Activated CD8-positive, alpha-beta memory T cell treated with anti-CD3 and anti-CD28 coated beads for 36 hours (primary cell): Measurements from ENCODE around the gene MYO5B. TPM values are rescaled to one million over a fixed set of nuclear protein-coding genes. Genes with fewer than 3 reads are reported as not detected.

Experiments
- CTCF ChIA-PET: fragments of 350-600 bp; sonication (Branson Sonifier 250); formaldehyde crosslinking; loops from one replicate; lab custom pipeline; 2021; ENCODE audit warnings: antibody characterized with exemption; lab: Charles Lee
- POLR2A ChIA-PET: fragments of 350-600 bp; sonication (Branson Sonifier 250); formaldehyde crosslinking; loops from one replicate; lab custom pipeline; 2021; ENCODE audit warnings: antibody characterized with exemption; lab: Charles Lee
- total RNA-seq, 2 experiments: library from RNA; stranded (reverse); gene quantifications; one replicate each; pipeline ENCODE4 v1.2.3, GENCODE V29; 2021

The MYO5B gene
- total RNA-seq, 2 experiments from 2014 or later, result not detected

GRCh38 chr18:50083708-50084107, 111.2 kb downstream of the MYO5B start:
- ChIA-PET POLR2A (no interaction called here), CTCF (interaction anchor here (1.2 to 1.5 kb wide), 2 partner anchors 12 to 346 kb away, joined by 3 to 4 read pairs; no protein-coding TSS in a partner anchor)

DNA sequence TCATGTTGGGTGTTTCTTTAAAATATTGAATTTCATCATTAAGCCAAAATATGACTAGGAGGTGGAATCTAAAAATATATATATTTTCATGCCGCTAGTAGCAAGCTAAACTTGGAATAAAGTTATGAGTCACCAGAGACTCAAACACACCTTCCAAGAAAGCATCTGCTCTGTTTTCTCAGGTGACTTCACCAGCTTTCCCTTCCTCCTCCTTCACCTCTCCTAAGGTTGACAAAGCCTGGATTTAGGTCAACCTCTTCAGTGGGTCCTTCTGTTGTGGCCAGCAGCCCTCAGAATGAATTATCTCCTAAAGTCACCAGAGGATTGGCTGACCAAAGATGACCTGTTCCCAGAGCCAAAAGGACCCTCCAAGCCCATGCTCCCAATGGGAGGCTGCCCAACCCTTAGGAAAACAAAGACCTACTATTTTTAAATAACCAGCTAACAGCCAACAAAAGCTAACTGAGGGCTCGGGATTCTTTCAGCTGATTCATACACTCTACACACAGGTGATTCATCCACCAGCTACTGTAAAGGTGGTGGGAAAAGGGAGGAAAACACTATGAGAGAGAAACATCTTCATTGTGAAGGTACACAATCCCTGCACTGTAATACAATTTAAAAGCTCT, 113.9 kb downstream of the MYO5B start:
- POLR2A ChIA-PET, result no interaction called here
- CTCF ChIA-PET, result no interaction called here

- ChIA-PET CTCF (no interaction called here), POLR2A (no interaction called here)
Observed at GRCh38 chr18:50080316-50080715, 114.6 kb downstream of the MYO5B start.

DNA sequence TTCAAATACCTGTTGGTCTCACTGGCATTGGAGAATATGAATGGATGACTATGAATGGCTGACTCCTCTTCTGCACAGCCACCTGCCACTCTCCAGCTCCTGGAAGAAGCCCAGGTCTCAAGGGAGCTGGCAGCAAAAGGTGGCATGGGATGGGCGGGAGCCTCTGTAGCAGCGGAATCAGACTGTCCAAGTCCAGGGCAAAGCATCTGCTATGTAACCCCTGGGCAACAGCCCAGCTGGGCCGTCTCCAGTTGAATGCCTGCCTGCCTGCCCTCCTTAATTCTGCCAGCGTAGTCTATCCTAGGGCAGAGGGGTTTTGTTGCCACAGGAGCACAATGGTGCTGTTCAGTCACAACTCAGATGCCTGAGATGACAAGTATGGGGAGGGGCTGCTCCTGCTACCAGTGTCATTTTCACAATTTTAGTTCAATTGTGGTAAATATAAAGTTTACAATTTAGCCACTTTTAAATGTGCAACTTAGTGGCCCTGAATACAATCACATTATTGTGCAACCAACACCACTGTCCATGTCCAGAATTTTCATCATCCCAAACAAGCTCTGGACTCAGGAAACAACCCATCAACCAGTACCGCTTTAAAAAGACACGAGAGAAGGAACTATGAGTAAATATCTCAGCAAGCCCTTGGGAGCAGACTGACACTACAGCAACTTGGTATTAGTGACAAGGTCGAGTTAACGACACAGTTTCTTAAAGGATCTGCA, 115.2 kb downstream of the MYO5B start:
- ChIA-PET POLR2A (no interaction called here), CTCF (no interaction called here)

GRCh38 chr18:50076277-50076676, 118.7 kb downstream of the MYO5B start:
- CTCF ChIA-PET, result no interaction called here
- POLR2A ChIA-PET, result no interaction called here

DNA sequence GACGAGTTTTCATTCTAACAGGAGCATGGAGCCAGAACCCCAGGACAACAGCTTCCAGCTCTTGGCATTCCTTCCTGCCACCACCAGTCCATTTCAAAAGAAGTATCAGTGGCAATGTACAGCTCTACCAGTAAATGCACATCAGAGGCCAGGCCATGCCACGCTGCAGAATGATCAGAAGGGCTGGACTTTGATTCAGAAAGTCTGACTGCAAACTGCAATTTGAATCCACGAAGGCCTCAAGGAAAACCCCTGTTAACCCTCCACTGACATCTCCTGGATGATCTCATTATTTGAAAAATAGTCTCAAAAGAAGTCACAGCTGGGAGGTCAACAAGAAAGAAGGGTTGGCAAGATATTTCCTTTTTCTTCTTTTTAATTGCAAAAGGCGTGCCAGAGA, 119.2 kb downstream of the MYO5B start:
- ChIA-PET POLR2A (no interaction called here), CTCF (no interaction called here)

DNA sequence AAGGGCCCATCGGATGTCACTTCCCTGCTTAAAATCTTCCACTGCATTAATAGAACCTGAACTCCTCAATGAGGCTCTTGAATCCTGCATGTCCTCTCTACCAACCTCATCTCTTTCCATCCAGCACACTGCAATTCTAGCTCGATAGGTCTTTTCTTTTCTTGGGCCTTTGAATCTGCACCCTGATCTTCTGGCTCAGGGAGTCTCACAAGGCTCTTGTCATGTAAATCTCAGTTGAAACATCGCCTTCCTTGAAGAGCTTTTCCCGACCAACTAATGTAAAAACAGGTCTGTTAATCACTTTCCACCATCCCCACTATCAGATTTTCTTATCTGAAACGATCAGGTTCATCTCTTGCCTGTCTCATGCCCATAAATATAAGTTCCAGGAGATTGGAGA, 120.5 kb downstream of the MYO5B start:
- ChIA-PET POLR2A (no interaction called here), CTCF (no interaction called here)

- ChIA-PET POLR2A (no interaction called here), CTCF (no interaction called here)
Observed at GRCh38 chr18:50073319-50073718, 121.6 kb downstream of the MYO5B start.

- ChIA-PET POLR2A (no interaction called here), CTCF (interaction anchor here (1.4 kb wide), 1 partner anchor 11 kb away, joined by 3 read pairs; no protein-coding TSS in a partner anchor)
Observed at GRCh38 chr18:50072146-50072545, 122.8 kb downstream of the MYO5B start.

DNA sequence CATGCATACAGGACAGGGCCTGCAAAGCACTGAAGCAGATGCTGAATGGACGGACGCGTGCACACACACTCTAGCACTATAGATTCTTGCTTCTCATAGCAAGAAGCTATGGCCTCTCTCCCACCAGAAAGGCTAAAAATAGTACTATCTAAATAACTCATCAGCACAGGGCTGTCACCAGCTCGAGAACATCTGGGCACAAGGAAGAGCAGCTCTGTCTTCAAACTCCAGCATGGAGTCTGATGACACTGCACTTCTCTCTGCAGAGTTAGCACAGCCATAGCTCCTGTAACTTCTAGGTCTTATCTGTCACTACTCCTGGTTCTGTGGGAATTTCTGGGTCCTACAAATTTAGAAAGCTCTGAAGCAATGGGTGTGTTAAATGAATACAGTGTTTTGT, 123.5 kb downstream of the MYO5B start:
- CTCF ChIA-PET, result interaction anchor here (1.4 to 1.5 kb wide), 2 partner anchors 12 to 124 kb away, joined by 3 read pairs; partner anchors contain the start of gene MYO5B
- POLR2A ChIA-PET, result no interaction called here

- ChIA-PET CTCF (no interaction called here), POLR2A (no interaction called here)
Observed at GRCh38 chr18:50069422-50069821, 125.5 kb downstream of the MYO5B start.

DNA sequence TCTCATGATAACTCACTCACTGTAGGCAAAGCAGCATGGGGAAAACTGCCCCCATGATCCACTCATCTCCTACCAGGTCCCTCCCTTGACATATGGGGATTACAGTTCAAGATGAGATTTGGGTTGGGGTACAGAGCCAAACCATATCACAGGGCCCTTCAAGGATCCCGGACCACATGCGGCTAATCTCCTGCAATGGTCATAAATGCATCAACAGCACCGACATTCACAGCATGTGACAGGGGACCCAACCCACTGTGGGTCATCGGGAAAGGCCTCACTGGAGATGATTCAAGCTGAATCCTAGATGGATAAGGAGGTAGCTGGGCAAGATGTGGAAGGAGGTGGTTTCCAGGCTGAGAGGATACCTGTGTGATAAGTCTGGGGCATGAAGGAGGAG, 129.4 kb downstream of the MYO5B start:
- POLR2A ChIA-PET, result no interaction called here

GRCh38 chr18:50065039-50065438, 129.9 kb downstream of the MYO5B start:
- CTCF ChIA-PET, result no interaction called here

More for the DNA sequence above, 129.4 kb downstream of the MYO5B start:
- CTCF ChIA-PET, result no interaction called here

DNA sequence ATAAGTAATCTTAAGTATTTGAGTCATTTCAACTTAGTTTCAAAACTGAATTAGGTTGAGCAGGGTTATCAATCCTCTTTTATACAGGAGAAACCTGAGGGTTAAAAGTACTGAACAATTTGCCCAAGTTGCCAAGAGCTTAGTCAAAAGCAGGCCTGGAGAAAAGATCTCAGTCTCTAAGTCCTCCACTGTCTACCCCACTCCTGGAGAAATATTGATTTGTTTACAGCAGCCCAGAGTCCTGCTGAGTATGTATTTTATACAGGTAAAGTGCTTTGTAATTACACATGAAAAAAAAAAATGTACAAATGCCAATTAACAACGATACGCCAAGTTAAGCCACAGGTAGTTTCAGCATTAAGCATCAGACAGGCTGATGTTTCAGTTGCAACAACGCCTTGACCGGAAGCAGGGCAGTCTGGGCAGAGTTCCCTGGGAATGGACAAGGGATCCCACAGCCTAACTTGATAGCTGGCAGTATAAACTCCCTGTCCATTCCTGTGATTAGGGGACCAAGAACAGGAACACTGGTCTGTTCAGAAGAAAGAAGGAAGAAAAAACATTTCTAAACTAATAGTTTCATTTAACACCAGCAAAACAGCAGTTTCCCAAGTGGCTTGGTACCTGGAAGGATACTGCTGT, 132.9 kb downstream of the MYO5B start:
- ChIA-PET CTCF (no interaction called here), POLR2A (no interaction called here)

More at GRCh38 chr18:50065039-50065438, 129.9 kb downstream of the MYO5B start:
- POLR2A ChIA-PET, result no interaction called here

DNA sequence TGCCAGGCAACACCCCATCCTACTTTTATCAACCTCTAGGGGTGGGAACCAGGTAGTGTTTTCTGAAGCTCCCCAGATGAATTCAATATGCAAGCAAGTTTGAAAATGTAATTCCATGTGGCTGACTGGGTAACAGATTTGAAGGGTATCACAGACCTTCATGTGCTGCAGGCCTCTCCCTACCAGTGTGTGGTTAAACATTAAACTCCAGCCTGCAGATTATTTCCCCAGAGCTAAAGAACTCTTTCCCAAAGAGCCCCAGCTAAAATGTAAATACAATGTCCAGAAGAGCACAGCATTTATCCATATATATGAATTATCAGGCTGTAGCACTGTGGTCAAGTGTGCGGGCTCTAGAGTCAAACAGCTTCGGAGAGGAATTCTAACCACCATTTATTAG, 134.1 kb downstream of the MYO5B start:
- ChIA-PET POLR2A (no interaction called here), CTCF (no interaction called here)

GRCh38 chr18:50058731-50059130, 136.2 kb downstream of the MYO5B start:
- CTCF ChIA-PET, result no interaction called here
- POLR2A ChIA-PET, result no interaction called here

DNA sequence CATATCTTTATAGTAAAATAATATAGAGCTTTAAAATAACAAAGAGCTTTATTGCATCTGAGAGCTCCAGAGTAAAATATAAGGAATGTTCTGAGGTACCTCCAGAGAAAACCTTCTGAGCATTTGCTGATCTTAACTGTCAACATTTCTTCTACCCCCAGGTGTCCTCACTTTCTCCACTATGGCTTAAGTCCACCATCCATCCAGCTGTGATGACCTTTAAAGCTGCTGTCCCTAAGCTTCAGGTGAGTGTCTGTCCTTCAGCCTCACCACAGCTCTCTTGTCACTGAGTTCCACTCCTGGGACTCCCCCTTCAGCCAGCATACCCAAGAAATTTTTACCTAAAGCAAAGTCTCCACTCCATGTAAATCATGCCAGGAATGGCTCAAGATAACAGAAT, 137.9 kb downstream of the MYO5B start:
- POLR2A ChIA-PET, result no interaction called here
- CTCF ChIA-PET, result no interaction called here

DNA sequence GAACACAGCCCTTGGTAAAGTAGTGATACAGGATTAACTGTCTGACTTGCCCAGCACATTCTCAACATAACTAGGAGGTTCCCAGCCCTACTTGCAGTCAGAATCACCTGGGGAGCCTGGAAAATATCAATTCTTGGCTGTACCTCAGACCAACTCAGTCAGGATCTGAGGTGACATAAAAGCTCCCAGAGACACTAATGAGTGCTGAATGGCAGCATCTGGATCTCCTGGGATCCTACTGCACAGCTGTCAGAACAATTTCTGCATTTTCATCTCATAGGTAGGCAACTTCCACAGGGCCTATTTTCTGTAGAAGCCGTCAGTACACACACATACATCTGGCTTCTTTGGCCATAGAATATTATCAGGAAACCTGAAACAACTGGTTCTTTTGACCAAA, 138.8 kb downstream of the MYO5B start:
- ChIA-PET CTCF (no interaction called here), POLR2A (no interaction called here)

GRCh38 chr18:50055488-50055887, 139.5 kb downstream of the MYO5B start:
- CTCF ChIA-PET, result no interaction called here

GRCh38 chr18:50053111-50053510, 141.8 kb downstream of the MYO5B start:
- CTCF ChIA-PET, result no interaction called here

More at GRCh38 chr18:50055488-50055887, 139.5 kb downstream of the MYO5B start:
- POLR2A ChIA-PET, result no interaction called here

DNA sequence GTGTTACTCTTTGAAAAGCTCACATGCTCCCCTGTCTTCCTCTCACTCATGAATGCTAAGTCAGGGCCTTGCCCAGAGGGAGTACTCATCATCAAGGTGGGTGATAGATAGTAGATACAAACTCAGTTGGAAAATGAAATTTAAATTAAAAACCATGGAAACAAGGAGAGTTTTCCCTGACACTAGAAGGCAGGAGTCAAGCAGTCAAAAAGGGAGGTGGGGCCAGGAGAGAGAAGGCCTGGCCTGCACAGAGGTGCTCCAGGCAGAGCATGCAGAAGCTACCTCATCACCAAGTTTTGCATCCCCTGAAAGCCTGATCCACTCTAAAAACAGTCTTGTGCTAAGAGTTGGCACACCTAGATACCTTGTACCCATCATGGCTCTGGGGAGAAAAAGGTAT, 143.7 kb downstream of the MYO5B start:
- POLR2A ChIA-PET, result no interaction called here
- CTCF ChIA-PET, result no interaction called here

More at GRCh38 chr18:50053111-50053510, 141.8 kb downstream of the MYO5B start:
- POLR2A ChIA-PET, result no interaction called here
